Activated naive CD8-positive, alpha-beta T cell (primary cell): ENCODE measurements around the gene SORCS2.

Experiments
- H3K27ac Mint-ChIP-seq: one replicate; pipeline ENCODE4 v1.8.0; 2021; ENCODE audit warnings: mixed read lengths
- H3K27me3 Mint-ChIP-seq: one replicate; pipeline ENCODE4 v1.8.0; 2021; ENCODE audit warnings: mixed read lengths
- H3K36me3 Mint-ChIP-seq: one replicate; pipeline ENCODE4 v1.8.0; 2021; ENCODE audit warnings: mixed read lengths
- H3K4me1 Mint-ChIP-seq: one replicate; pipeline ENCODE4 v1.8.0; 2021; ENCODE audit warnings: low read depth, mixed read lengths
- H3K4me3 Mint-ChIP-seq: one replicate; pipeline ENCODE4 v1.8.0; 2021; ENCODE audit warnings: mild to moderate bottlenecking, mixed read lengths
- H3K9me3 Mint-ChIP-seq: one replicate; pipeline ENCODE4 v1.8.0; 2021; ENCODE audit warnings: low read depth, mixed read lengths

SORCS2 gene

DNA sequence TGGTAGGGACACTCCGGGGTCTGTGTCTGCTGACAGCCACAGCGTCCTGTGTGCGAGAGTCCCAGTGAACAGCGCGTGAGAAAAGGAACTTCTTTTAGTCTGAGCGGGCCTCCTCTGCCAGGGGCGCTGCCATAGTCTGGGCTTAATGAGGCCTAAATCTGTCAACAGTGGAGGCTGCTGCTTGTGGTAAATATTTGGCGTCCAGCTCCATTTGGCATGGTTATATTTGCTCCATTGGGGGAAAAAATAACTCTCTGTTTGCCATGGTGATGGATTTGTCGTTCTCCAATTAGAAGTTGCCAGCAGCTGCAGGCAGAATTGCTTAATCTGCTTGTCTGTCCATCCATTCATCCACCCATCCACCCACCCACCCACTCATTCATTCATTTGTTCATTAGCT lies 313.8 kb downstream of the SORCS2 start:
- H3K27ac Mint-ChIP-seq: no peak overlapping the region
- peaks cover 8% of the 10 kb centered on the region for H3K27me3 Mint-ChIP-seq
- no peaks in the 10 kb centered on the region for H3K9me3 Mint-ChIP-seq
- H3K4me3 Mint-ChIP-seq: no peak overlapping the region
- H3K36me3 Mint-ChIP-seq: no peaks in the 10 kb centered on the region
- no peaks in the 10 kb centered on the region for H3K4me1 Mint-ChIP-seq

DNA sequence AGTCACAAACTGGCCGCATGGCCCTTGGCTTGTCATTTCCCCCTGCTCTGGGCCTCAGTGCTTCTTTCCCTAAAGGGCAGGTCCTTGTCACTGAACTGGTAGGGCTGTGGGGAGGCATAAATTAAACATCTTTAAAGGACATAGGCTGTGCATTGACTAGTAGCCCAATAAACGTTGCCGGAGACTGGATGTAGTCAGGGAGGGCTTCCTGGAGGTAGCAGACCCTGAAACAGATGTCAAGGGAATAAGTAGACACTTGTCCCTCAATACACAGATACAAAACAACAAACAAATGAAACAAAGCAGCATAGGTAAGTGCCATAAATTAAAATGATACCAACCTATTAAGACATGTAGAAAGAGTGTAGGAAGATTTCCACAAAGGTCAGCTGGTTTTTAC lies 314.2 kb downstream of the SORCS2 start:
- Mint-ChIP-seq H3K27me3 (peaks cover 8% of the 10 kb centered on the region), H3K4me3 (no peak overlapping the region), H3K9me3 (no peaks in the 10 kb centered on the region)

DNA sequence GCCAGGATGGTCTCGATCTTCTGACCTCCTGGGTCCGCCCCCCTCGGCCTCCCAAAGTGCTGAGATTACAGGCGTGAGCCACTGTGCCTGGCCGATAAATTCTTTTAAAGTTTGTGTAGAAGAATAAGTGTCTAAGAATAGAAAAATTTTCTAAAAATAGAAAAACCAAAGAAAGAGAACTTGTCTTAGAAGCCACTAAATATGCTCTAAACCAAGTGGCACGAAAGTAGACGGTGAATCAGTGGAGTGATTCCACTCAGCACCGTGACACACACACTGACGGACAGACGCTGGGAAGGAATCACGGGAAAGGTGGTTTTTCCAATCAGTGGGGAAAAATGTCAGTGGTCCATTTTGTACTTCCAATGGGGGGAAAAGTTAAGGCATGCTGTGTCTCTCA lies 315.0 kb downstream of the SORCS2 start:
- Mint-ChIP-seq H3K4me3 (no peak overlapping the region), H3K9me3 (no peaks in the 10 kb centered on the region), H3K4me1 (no peaks in the 10 kb centered on the region), H3K36me3 (no peaks in the 10 kb centered on the region), H3K27me3 (peaks cover 8% of the 10 kb centered on the region), H3K27ac (no peak overlapping the region)

More for the DNA sequence above, 314.2 kb downstream of the SORCS2 start:
- Mint-ChIP-seq H3K4me1 (no peaks in the 10 kb centered on the region), H3K36me3 (no peaks in the 10 kb centered on the region), H3K27ac (no peak overlapping the region)

DNA sequence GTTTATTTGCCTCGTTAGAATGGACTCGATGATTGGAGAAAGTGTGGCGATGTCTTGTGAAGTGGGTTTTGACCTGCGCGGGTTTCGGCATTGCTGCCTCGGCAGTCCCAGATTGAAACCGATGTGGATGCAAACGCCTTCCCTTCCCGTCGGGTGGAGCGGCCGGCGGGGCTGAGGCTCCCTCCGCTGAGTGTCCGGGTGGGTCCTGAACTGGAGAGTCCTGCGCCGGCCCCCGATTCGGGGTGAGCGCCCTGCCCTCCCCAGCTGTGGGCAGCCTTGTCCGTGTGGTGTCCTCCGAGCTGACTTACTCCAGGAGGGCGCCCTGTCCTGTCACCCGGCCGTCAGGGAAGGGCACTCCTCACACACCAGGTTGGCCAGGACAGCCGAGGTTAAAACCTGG lies 317.7 kb downstream of the SORCS2 start:
- Mint-ChIP-seq H3K27ac (no peak overlapping the region), H3K36me3 (no peaks in the 10 kb centered on the region), H3K4me3 (no peak overlapping the region), H3K27me3 (peaks cover 6% of the 10 kb centered on the region), H3K4me1 (no peaks in the 10 kb centered on the region), H3K9me3 (no peaks in the 10 kb centered on the region)

DNA sequence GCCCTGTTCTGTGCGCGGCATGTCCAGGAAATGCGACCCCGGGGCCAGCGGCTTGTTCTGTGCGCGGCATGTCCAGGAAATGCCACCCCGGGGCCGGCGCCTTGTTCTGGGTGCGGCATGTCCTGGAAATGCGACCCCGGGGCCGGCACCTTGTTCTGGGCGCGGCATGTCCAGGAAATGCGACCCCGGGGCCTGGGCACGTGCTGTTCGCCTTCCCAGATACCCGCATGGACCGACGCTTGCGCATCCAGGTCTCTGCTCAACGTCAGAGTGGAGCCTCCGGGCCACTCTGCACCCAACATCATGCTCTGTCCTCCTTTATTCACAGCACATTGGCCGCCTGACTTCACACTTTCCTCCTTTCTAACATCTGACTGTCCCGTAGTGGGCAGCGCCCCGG lies 318.2 kb downstream of the SORCS2 start:
- Mint-ChIP-seq H3K36me3 (no peaks in the 10 kb centered on the region), H3K4me3 (no peak overlapping the region), H3K9me3 (no peaks in the 10 kb centered on the region), H3K27ac (no peak overlapping the region), H3K4me1 (no peaks in the 10 kb centered on the region), H3K27me3 (peaks cover 6% of the 10 kb centered on the region)

DNA sequence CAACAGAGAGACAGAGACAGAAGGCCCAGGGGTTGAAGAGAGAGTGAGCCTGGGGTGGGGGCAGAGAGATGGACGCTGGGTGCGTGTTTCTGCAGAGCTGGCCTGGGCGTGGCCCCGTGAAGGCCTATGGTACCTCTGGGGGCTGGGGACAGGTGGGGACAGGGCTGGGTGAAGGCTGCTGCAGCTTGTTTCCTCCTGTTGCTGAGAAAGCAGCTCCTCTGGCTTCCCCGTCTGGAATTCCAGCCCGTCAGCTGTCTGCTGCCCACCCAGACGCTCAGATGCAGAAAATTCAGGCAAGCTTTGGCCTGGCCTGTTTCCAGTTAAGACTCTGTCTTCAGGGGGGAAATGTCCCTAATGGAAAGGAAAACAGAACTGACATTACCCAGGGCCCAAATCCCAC lies 319.2 kb downstream of the SORCS2 start:
- Mint-ChIP-seq H3K9me3 (no peaks in the 10 kb centered on the region), H3K27ac (no peak overlapping the region), H3K4me3 (no peak overlapping the region), H3K27me3 (peaks cover 6% of the 10 kb centered on the region), H3K36me3 (no peaks in the 10 kb centered on the region), H3K4me1 (no peaks in the 10 kb centered on the region)

DNA sequence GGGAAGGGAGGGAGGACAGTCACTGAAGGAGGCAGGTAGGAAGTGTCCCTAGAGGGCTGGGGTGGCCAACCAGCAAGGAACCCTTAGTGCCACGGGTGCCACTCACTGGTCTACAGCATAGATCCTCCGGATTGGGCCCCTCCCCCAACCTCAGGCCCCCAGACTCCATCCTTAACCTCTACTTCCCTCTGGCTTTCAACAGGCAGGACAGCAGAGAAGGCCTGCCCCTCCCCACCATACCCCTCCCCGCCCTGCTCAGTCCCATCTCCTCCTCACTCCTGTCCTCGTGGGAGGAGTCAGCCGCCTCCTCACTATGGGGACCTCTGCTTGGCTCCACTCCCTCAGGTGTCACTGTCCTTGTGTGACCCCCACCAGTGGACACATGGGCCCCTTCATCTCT lies 320.1 kb downstream of the SORCS2 start:
- H3K36me3 Mint-ChIP-seq: no peaks in the 10 kb centered on the region
- H3K27ac Mint-ChIP-seq: no peak overlapping the region
- no peak overlapping the region for H3K4me3 Mint-ChIP-seq
- no peaks in the 10 kb centered on the region for H3K9me3 Mint-ChIP-seq
- peaks cover 6% of the 10 kb centered on the region for H3K27me3 Mint-ChIP-seq
- H3K4me1 Mint-ChIP-seq: no peaks in the 10 kb centered on the region

DNA sequence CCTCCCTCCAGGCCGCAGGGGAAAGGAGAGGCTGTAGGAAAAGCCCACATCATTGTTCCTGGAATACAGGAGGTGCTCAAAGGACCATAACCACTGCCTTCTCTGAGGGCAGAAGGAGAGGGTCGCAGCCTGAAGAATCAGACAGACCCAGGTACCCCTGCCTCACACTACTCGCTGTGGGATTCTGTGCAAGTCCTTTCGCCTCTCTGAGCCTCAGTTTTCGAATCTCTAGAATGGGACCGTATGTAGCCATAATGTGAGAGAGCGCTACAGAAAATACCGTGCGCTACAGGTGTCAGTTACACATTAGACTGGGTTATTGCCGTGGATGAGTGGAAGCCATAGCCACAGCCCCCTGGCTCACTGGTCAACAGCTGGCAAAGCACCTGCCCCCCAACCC lies 320.6 kb downstream of the SORCS2 start:
- H3K27me3 Mint-ChIP-seq: peaks cover 5% of the 10 kb centered on the region
- H3K36me3 Mint-ChIP-seq: no peaks in the 10 kb centered on the region

DNA sequence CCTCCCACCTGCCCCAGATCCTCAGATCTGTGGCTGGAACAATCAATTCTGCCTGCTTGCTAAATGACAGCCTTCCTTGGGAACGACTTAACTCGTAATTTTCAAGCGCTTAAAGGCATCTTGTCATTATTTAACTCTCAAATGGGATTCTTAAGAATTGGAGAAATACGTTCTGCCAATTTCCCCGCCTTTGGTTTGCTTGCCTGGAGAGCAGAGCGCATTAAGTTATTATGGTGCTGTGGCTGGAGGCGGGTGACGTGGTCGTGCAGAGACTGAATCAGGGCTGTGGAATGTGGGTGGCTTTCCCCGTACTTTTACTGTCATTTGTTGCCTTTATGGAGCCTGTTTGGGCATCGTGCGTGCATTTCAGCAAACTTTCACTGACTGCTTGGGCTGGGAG lies 321.3 kb downstream of the SORCS2 start:
- Mint-ChIP-seq H3K9me3 (no peaks in the 10 kb centered on the region), H3K36me3 (no peaks in the 10 kb centered on the region), H3K27me3 (peaks cover 5% of the 10 kb centered on the region), H3K4me3 (no peak overlapping the region), H3K27ac (no peak overlapping the region), H3K4me1 (no peaks in the 10 kb centered on the region)

More for the DNA sequence above, 320.6 kb downstream of the SORCS2 start:
- H3K4me3 Mint-ChIP-seq: no peak overlapping the region
- no peaks in the 10 kb centered on the region for H3K9me3 Mint-ChIP-seq
- no peak overlapping the region for H3K27ac Mint-ChIP-seq
- H3K4me1 Mint-ChIP-seq: no peaks in the 10 kb centered on the region

DNA sequence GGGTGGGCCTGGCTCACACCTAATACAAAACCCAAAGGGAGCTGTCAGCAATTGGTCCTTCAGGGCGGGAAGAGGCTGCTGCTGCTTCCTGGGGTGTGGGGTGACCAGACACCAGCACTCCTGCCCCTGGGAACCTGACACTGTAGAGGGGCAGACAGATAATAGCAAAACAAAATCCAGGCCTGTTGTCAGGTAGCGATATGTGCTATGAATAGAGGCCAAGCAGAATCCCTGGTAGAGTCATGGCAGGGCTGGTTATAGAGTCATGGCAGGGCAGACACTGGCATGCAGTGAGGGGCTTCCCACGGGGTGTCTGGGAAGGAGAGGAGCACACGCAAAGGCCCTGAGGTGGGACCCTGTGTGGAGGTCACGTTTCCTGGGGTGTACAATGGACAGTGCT lies 321.9 kb downstream of the SORCS2 start:
- H3K9me3 Mint-ChIP-seq: no peaks in the 10 kb centered on the region
- H3K27me3 Mint-ChIP-seq: peaks cover 5% of the 10 kb centered on the region
- no peak overlapping the region for H3K27ac Mint-ChIP-seq

DNA sequence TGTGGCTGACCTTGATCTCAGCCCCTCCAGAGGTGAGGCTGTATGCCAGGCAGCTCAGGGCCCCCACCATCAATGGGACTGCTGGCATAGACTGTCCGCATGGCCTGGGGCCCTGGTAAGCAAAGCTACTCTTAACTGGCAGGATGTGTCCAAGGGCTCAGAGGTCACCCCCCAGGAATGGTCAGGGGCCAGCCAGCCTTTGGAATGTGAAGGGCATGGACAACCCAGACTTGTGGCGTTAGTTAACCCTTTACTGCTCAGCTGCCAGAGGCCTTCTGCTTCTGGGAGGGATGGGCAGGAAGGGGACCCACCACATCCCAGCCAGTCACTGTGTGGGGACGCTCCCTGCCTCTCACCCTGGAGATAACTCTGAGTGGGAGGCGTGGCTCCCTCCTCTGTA lies 322.5 kb downstream of the SORCS2 start:
- no peaks in the 10 kb centered on the region for H3K9me3 Mint-ChIP-seq
- no peaks in the 10 kb centered on the region for H3K36me3 Mint-ChIP-seq
- H3K27ac Mint-ChIP-seq: no peak overlapping the region
- H3K27me3 Mint-ChIP-seq: peaks cover 5% of the 10 kb centered on the region
- no peak overlapping the region for H3K4me3 Mint-ChIP-seq
- H3K4me1 Mint-ChIP-seq: no peaks in the 10 kb centered on the region

More for the DNA sequence above, 321.9 kb downstream of the SORCS2 start:
- H3K4me3 Mint-ChIP-seq: no peak overlapping the region
- H3K4me1 Mint-ChIP-seq: no peaks in the 10 kb centered on the region
- no peaks in the 10 kb centered on the region for H3K36me3 Mint-ChIP-seq

DNA sequence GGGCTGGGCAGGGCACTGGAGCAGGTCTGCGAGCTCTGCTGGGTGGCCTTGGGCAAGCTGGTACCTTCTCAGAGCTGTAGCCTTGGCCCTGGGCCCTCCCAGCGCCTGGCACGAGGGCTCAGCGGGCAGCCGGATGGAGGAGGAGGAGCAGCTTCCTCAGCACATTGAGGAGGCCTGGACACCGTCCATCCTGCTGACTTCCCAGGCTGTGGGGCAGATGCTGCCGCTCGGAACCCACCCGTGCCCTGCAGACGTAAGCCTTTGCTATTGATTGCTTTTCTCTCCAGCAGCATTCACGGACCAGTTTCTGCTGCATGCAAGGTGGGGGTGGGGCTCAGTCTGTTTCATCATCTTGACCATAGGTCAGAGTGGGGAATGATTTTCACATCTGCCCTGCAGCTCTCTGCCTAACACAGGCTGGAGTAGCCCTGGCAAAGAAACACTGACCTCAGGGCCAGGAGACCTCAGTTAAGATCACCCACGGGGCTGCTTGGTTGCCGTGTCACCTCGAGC lies 323.1 kb downstream of the SORCS2 start:
- no peak overlapping the region for H3K27ac Mint-ChIP-seq
- H3K9me3 Mint-ChIP-seq: no peaks in the 10 kb centered on the region
- H3K27me3 Mint-ChIP-seq: peaks cover 6% of the 10 kb centered on the region
- H3K4me3 Mint-ChIP-seq: no peak overlapping the region
- no peaks in the 10 kb centered on the region for H3K4me1 Mint-ChIP-seq
- no peaks in the 10 kb centered on the region for H3K36me3 Mint-ChIP-seq

DNA sequence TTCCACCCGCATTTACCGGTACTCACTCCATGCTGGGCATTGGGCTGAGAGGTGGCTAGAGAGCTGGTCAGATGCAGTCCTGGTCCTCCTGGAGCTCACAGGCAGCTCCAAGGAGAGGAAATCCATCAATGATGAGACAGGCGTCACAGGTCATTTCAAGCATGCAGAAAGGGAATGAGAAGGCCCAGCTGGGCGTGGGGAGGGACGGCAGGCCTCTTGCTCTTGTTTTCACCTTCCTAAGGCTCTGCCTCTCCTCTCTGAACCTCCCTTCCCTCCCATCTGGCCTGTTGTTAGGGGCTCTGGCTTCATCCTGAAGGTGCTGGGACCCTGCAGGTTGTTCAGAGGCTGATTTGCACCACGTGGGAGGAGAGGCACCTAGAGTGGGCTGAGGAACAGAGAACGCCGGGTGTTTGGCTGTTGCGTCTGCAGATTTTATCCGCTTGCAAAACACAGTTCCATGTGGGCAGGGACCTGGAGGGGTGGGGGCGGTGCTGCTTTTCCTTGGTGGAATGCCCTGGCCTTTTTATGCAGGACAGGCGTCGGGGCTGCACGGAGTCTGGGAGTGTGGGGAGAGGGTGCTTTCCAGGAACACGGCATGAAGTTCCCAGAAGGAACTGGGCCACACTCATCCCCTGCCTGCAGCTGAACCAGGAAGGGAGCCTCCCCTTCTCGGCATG lies 323.9 kb downstream of the SORCS2 start:
- H3K27me3 Mint-ChIP-seq: peaks cover 5% of the 10 kb centered on the region

DNA sequence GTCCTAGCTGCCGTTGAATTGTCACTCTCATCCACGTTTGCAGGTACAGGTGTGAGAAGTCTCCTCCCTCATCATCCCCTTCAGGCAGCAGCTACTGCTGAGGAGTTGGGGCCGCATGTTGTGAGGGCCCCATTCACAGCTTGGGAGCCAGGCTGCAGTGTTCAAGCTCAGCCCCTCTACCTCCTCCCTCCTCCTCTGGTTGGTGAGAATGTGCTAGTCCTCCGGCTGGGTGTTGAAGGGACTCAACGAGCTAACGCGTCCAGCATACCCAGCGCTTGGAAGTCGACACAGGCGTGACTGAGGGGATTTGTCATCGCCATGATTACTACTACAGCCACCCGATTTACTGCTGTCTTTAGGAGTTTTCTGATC lies 324.4 kb downstream of the SORCS2 start:
- Mint-ChIP-seq H3K9me3 (no peaks in the 10 kb centered on the region), H3K27me3 (peaks cover 7% of the 10 kb centered on the region), H3K27ac (no peak overlapping the region), H3K4me3 (no peak overlapping the region), H3K36me3 (no peaks in the 10 kb centered on the region), H3K4me1 (no peaks in the 10 kb centered on the region)

More for the DNA sequence above, 323.9 kb downstream of the SORCS2 start:
- Mint-ChIP-seq H3K4me1 (no peaks in the 10 kb centered on the region), H3K27ac (no peak overlapping the region), H3K9me3 (no peaks in the 10 kb centered on the region), H3K36me3 (no peaks in the 10 kb centered on the region), H3K4me3 (no peak overlapping the region)

DNA sequence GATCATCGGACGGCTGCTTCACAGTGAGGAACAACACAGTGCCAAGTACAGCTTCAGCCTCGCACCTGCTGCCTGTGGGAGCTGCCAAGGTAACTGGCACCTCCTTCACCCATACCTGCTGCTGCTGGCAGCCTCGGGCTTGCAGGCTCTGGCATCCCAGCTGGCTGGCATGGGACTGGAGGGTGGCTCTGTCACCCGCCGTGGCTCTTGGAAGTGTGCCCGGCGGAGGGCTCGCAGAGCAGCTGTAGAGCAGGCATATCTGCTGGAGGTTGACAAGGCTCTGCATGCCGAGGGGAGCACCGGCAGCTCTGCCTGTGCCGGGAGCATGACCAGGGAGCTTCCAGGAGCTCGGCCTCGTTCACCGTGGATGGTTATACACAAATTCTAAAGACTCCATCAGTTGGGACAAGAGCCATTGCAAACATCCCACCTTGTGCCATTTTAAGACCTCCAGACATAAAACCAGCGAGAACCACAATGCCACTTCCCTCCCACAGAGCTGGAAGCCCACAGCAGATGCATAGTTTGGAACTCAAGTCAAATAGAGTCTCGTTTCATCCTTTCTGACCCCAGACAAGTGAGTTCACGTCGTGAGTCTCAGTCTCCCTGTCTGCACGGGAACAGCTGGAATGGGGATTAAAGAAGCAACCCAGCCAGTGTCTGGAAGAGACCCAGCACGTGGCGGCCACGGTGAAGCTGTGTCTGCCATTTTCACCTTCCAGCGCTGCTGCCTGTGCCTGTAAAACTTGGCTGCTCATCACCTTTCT lies 326.7 kb downstream of the SORCS2 start:
- H3K9me3 Mint-ChIP-seq: no peaks in the 10 kb centered on the region
- H3K27ac Mint-ChIP-seq: no peak overlapping the region
- no peaks in the 10 kb centered on the region for H3K36me3 Mint-ChIP-seq
- H3K27me3 Mint-ChIP-seq: peaks cover 9% of the 10 kb centered on the region
- H3K4me3 Mint-ChIP-seq: no peak overlapping the region
- no peaks in the 10 kb centered on the region for H3K4me1 Mint-ChIP-seq
